Right lobe of liver (tissue), 6 donors: ENCODE measurements around the gene PRKD2. TPM values are rescaled to one million over a fixed set of nuclear protein-coding genes. Genes with fewer than 3 reads are reported as not detected.

ENCODE experiments used
- ATAC-seq, 4 donors: fragments of 200-7000 bp; cut with Tn5 transposase; one replicate each; pipeline ENCODE4 v1.9.1; 2020; ENCODE audit warnings: mild to moderate bottlenecking in 4 of 4, moderate library complexity in 4 of 4
- DNase-seq, 3 donors: peaks; one replicate each; pipeline ENCODE4 v3.0.0-alpha.2; 2020
- H3K27ac ChIP-seq, 3 donors: fragments of 200-600 bp; one replicate each; pipeline ENCODE4 v1.8.0; 2022
- H3K27me3 ChIP-seq, 2 donors: fragments of 200-600 bp; one replicate each; pipeline ENCODE4 v1.8.0; 2022
- H3K36me3 ChIP-seq, 4 donors: fragments of 200-600 bp; sonication (generic) in 1 of 4; one replicate each; pipeline versions ENCODE4 v1.5.1 to v1.8.0; 2017 to 2022; ENCODE audit warnings: control low read depth in 1 of 4
- H3K4me1 ChIP-seq, 4 donors: fragments of 200-600 bp; sonication (generic) in 1 of 4; one replicate each; pipeline versions ENCODE4 v1.5.1 to v1.8.0; 2017 to 2022; ENCODE audit warnings: control low read depth in 1 of 4
- H3K4me3 ChIP-seq, 3 donors: fragments of 200-600 bp; one replicate each; pipeline ENCODE4 v1.8.0; 2022
- H3K9me3 ChIP-seq, 4 donors: fragments of 200-600 bp; sonication (generic) in 1 of 4; one replicate each; pipeline versions ENCODE4 v1.5.1 to v1.8.0; 2017 to 2022; ENCODE audit warnings: control low read depth in 1 of 4
- POLR2A ChIP-seq: fragments of 450-650 bp; IDR thresholded peaks from one replicate; pipeline ENCODE4 v1.6.1; 2017; ENCODE audit warnings: antibody characterized with exemption, mild to moderate bottlenecking
- WGBS: methylation state at CpG from one replicate; pipeline ENCODE4 v1.1.6; 2018; ENCODE audit warnings: low coverage, low lambda C conversion rate; ENCODE audit not compliant: insufficient coverage; ENCODE audit errors: missing lambda C conversion rate; 5-methylcytosine and 5-hydroxymethylcytosine counted together
- intact Hi-C, 2 donors: fragments of 100-400 bp; cut with DNase I; formaldehyde crosslinking; loops; one replicate each; pipeline versions ENCODE4 v1.11.2 to v1.14.1; 2022
- total RNA-seq, 6 experiments: library from RNA; depleted of rRNA in 2 of 6; stranded (reverse); fragments of >200 nt in 2 of 6; fragmentation: NEBNext Ultra II Directional in 3 of 6; extraction: Animal tissue kit (Norgen Biotek cat#: 25700) in 3 of 6; gene quantifications; one replicate each; pipeline versions ENCODE4 v1.1.0 to v1.2.4, GENCODE V29; 2016 to 2023
- TF ChIP-seq, protein P1 (sequence below), 4 donors: fragments of 200-600 bp in 3 of 4; fragments of 450-650 bp in 1 of 4; IDR thresholded peaks; one replicate each; pipeline versions ENCODE4 v1.5.1 to v1.8.0; 2016 to 2022; ENCODE audit warnings: antibody characterized with exemption in 4 of 4, mild to moderate bottlenecking in 2 of 4
- donor health status: DM: no; HTN: yes; CAD: no.
- donor health status: DM: no; HTN: no; CAD: no.
- donor health status: DM: no; HTN: no; CAD: no.
- donor health status: DM: no; HTN: yes; CAD: no.
- donor health status: DM: no; HTN: yes; CAD: no.

PRKD2 gene
- total RNA-seq, 6 experiments from 2014 or later: 15.1 to 20.2 (median 16.9) TPM

GRCh38 chr19:46698395-46699321 is 18.3 kb downstream of the PRKD2 start:
- Histone ChIP-seq H3K27me3 (no peaks in the 10 kb centered on the region), H3K27ac (no peak overlapping the region), H3K4me3 (no peak overlapping the region), H3K9me3 (no peaks in the 10 kb centered on the region), H3K4me1 (no peaks in the 10 kb centered on the region), H3K36me3 (peaks cover 0 to 88% (median 39%) of the 10 kb centered on the region in 4 donors)
- DNase-seq (no peak), ATAC-seq (no peak)
- 82% methylated on average over 8 of the region's 11 CpGs for WGBS
- intact Hi-C loops: no loop called here
- TF ChIP-seq, protein P1, sequence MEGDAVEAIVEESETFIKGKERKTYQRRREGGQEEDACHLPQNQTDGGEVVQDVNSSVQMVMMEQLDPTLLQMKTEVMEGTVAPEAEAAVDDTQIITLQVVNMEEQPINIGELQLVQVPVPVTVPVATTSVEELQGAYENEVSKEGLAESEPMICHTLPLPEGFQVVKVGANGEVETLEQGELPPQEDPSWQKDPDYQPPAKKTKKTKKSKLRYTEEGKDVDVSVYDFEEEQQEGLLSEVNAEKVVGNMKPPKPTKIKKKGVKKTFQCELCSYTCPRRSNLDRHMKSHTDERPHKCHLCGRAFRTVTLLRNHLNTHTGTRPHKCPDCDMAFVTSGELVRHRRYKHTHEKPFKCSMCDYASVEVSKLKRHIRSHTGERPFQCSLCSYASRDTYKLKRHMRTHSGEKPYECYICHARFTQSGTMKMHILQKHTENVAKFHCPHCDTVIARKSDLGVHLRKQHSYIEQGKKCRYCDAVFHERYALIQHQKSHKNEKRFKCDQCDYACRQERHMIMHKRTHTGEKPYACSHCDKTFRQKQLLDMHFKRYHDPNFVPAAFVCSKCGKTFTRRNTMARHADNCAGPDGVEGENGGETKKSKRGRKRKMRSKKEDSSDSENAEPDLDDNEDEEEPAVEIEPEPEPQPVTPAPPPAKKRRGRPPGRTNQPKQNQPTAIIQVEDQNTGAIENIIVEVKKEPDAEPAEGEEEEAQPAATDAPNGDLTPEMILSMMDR (IDR thresholded peaks at IDR 0.05): no peak
- TF ChIP-seq POLR2A: no peak

- Histone ChIP-seq H3K36me3 (peaks cover 0 to 88% (median 40%) of the 10 kb centered on the region in 4 donors), H3K4me3 (no peak overlapping the region), H3K27me3 (no peaks in the 10 kb centered on the region), H3K4me1 (no peaks in the 10 kb centered on the region), H3K9me3 (no peaks in the 10 kb centered on the region), H3K27ac (no peak overlapping the region)
- TF ChIP-seq POLR2A: no peak
- TF ChIP-seq, protein P1 (IDR thresholded peaks at IDR 0.05): no peak
- peak in 2 of 3 donors; percentile 62 to 72 for DNase-seq
- 61% methylated on average over 20 of the region's 39 CpGs for WGBS
- intact Hi-C loops: no loop called here
- ATAC-seq: peak; percentile 72 to 85 (median 83)
Measured at GRCh38 chr19:46697204-46697960, 19.5 kb downstream of the PRKD2 start.

GRCh38 chr19:46696866-46697203 is 20.1 kb downstream of the PRKD2 start:
- Histone ChIP-seq H3K27ac (no peak overlapping the region), H3K36me3 (peaks cover 0 to 87% (median 40%) of the 10 kb centered on the region in 4 donors), H3K4me1 (no peaks in the 10 kb centered on the region), H3K4me3 (no peak overlapping the region), H3K9me3 (no peaks in the 10 kb centered on the region), H3K27me3 (no peaks in the 10 kb centered on the region)
- 98% methylated on average over 5 of the region's 9 CpGs for WGBS
- intact Hi-C loops: no loop called here
- DNase-seq (no peak), ATAC-seq (no peak)
- TF ChIP-seq, protein P1 (IDR thresholded peaks at IDR 0.05): no peak
- no peak for TF ChIP-seq POLR2A

- intact Hi-C loops: no loop called here
- Histone ChIP-seq H3K36me3 (peaks cover 0 to 87% (median 44%) of the 10 kb centered on the region in 4 donors), H3K27me3 (no peaks in the 10 kb centered on the region), H3K4me1 (no peaks in the 10 kb centered on the region), H3K9me3 (no peaks in the 10 kb centered on the region), H3K27ac (no peak overlapping the region), H3K4me3 (no peak overlapping the region)
- no peak for ATAC-seq
- no peak for TF ChIP-seq POLR2A
- TF ChIP-seq, protein P1 (IDR thresholded peaks at IDR 0.05): no peak
- WGBS: 96% methylated on average over 9 of the region's 10 CpGs
- no peak for DNase-seq
Measured at GRCh38 chr19:46696052-46696451, 20.9 kb downstream of the PRKD2 start.
